SK-N-SH (cell line): ENCODE results near the gene KNSTRN. TPM values are rescaled to one million over a fixed set of nuclear protein-coding genes. Genes with fewer than 3 reads are reported as not detected.

Experiments
- CTCF ChIA-PET: fragments of 300-600, 350-600 bp; formaldehyde crosslinking; extraction: SDS; loops from one replicate; lab custom pipeline; 2021; lab: Yijun Ruan, JAX
- POLR2A ChIA-PET: fragments of 350-600 bp; sonication (Branson Sonifier 250); formaldehyde crosslinking; extraction: SDS; loops from one replicate; lab custom pipeline; 2020; ENCODE audit warnings: antibody characterized with exemption, inconsistent platforms; lab: Yijun Ruan, JAX
- DNase-seq: peaks from one replicate; pipeline ENCODE4 v3.0.0; 2012
- H2AFZ ChIP-seq: fragments of 200-600 bp; sonication (generic); 2 replicates; pipeline ENCODE4 v1.8.1; 2016; ENCODE audit warnings: antibody characterized with exemption, mild to moderate bottlenecking, low read depth
- H3F3A ChIP-seq: fragments of 200-600 bp; sonication (generic); replicated peaks from 2 replicates; pipeline ENCODE3; 2016; ENCODE audit warnings: antibody characterized with exemption, mild to moderate bottlenecking; ENCODE audit not compliant: insufficient read depth
- H3K27ac ChIP-seq, 2 experiments: fragments of 200-500 bp in 1 of 2; fragments of 200-600 bp in 1 of 2; sonication (Bioruptor generic) in 1 of 2; sonication (generic), shearing (Covaris generic) in 1 of 2; 2 replicates each; pipeline versions ENCODE4 v1.5.1 to v1.6.1; 2014 to 2016; ENCODE audit warnings: low read depth in 2 of 2, inconsistent platforms in 1 of 2, low read length in 1 of 2, mild to moderate bottlenecking in 1 of 2, mixed read lengths in 1 of 2
- H3K27me3 ChIP-seq: fragments of 200-600 bp; sonication (generic), shearing (Covaris generic); 2 replicates; pipeline ENCODE4 v1.6.1; 2016; ENCODE audit warnings: mixed run types; ENCODE audit not compliant: insufficient read depth
- H3K36me3 ChIP-seq, 2 experiments: fragments of 200-500 bp in 1 of 2; fragments of 200-600 bp in 1 of 2; sonication (Bioruptor generic) in 1 of 2; sonication (generic) in 1 of 2; replicated peaks in 1 of 2; 2 replicates each; pipeline versions ENCODE3 to v1.5.1; 2014 to 2016; ENCODE audit warnings: low read length in 1 of 2, mild to moderate bottlenecking in 1 of 2; ENCODE audit not compliant: insufficient read depth in 2 of 2, control insufficient read depth in 1 of 2
- H3K4me1 ChIP-seq, 2 experiments: fragments of 200-500 bp in 1 of 2; fragments of 200-600 bp in 1 of 2; sonication (Bioruptor generic) in 1 of 2; sonication (generic), shearing (Covaris generic) in 1 of 2; 2 replicates each; pipeline versions ENCODE4 v1.5.1 to v1.6.1; 2014 to 2016; ENCODE audit warnings: low read depth in 1 of 2, low read length in 1 of 2, mixed run types in 1 of 2; ENCODE audit not compliant: insufficient read depth in 2 of 2, control insufficient read depth in 1 of 2
- H3K4me2 ChIP-seq: fragments of 200-600 bp; sonication (generic), shearing (Covaris generic); 2 replicates; pipeline ENCODE4 v1.6.1; 2017; ENCODE audit warnings: mixed run types
- H3K4me3 ChIP-seq, 2 experiments: fragments of 200-500 bp in 1 of 2; fragments of 200-600 bp in 1 of 2; sonication (Bioruptor generic) in 1 of 2; sonication (generic), shearing (Covaris generic) in 1 of 2; 2 replicates each; pipeline versions ENCODE4 v1.5.1 to v1.8.1; 2014 to 2016; ENCODE audit warnings: low read depth in 2 of 2, inconsistent platforms in 1 of 2, low read length in 1 of 2, mild to moderate bottlenecking in 1 of 2, mixed read lengths in 1 of 2, moderate library complexity in 1 of 2
- H3K79me2 ChIP-seq: fragments of 200-600 bp; sonication (generic); 2 replicates; pipeline ENCODE4 v1.8.1; 2017; ENCODE audit warnings: mild to moderate bottlenecking; ENCODE audit not compliant: insufficient read depth
- H3K9ac ChIP-seq: fragments of 200-600 bp; sonication (generic); 2 replicates; pipeline ENCODE4 v1.6.1; 2017; ENCODE audit warnings: mixed run types
- H3K9me2 ChIP-seq: fragments of 200-600 bp; sonication (generic); 2 replicates; pipeline ENCODE4 v1.6.1; 2017; ENCODE audit warnings: mixed run types
- H3K9me3 ChIP-seq: fragments of 200-600 bp; sonication (generic); 2 replicates; pipeline ENCODE4 v1.6.1; 2017; ENCODE audit warnings: mixed run types, mild to moderate bottlenecking, moderate library complexity
- H4K20me1 ChIP-seq: fragments of 200-600 bp; sonication (generic); 2 replicates; pipeline ENCODE4 v1.6.1; 2017; ENCODE audit warnings: mild to moderate bottlenecking, mixed run types; ENCODE audit not compliant: insufficient read depth
- CHD2 ChIP-seq: fragments of 150-350 bp; IDR thresholded peaks from 2 replicates; pipeline ENCODE4 v1.6.1; 2018; ENCODE audit warnings: low read length; ENCODE audit not compliant: partially characterized antibody
- ELF1 ChIP-seq: IDR thresholded peaks from 2 replicates; pipeline ENCODE4 v1.4.0; 2012
- FOXJ3 ChIP-seq: sonication (generic); formaldehyde crosslinking; IDR thresholded peaks from 2 replicates; pipeline ENCODE4 v1.5.1; 2020; ENCODE audit warnings: mild to moderate bottlenecking, missing genetic modification reagents
- GABPA ChIP-seq: IDR thresholded peaks from 2 replicates; pipeline ENCODE4 v1.4.0; 2012; ENCODE audit warnings: low read depth, mild to moderate bottlenecking
- GATA2 ChIP-seq: sonication (generic); formaldehyde crosslinking; IDR thresholded peaks from 2 replicates; pipeline ENCODE4 v1.5.0; 2020; ENCODE audit warnings: mild to moderate bottlenecking, missing genetic modification reagents
- JUND ChIP-seq: IDR thresholded peaks from 2 replicates; pipeline ENCODE4 v1.4.0; 2012
- MEF2A ChIP-seq: IDR thresholded peaks from 2 replicates; pipeline ENCODE4 v1.4.0; 2012; ENCODE audit warnings: low read depth, borderline replicate concordance
- MXI1 ChIP-seq: IDR thresholded peaks from 2 replicates; pipeline ENCODE4 v1.6.1; 2012; ENCODE audit warnings: mild to moderate bottlenecking, low read depth, low read length, improper control_type of control experiment
- NFIC ChIP-seq: IDR thresholded peaks from 2 replicates; pipeline ENCODE4 v1.4.0; 2012; ENCODE audit warnings: borderline replicate concordance
- NRF1 ChIP-seq: IDR thresholded peaks from 2 replicates; pipeline ENCODE4 v1.6.1; 2012; ENCODE audit warnings: low read depth, mild to moderate bottlenecking, low read length
- POLR2AphosphoS5 ChIP-seq: IDR thresholded peaks from 2 replicates; pipeline ENCODE4 v1.6.1; 2012; ENCODE audit warnings: low read depth, low read length
- REST ChIP-seq: IDR thresholded peaks from 2 replicates; pipeline ENCODE4 v1.6.1; 2012; ENCODE audit warnings: mild to moderate bottlenecking, low read depth, low read length, moderate library complexity
- RFX5 ChIP-seq: IDR thresholded peaks from 2 replicates; pipeline ENCODE4 v1.6.1; 2012; ENCODE audit warnings: mild to moderate bottlenecking, improper control_type of control experiment, low read length
- SIN3A ChIP-seq: IDR thresholded peaks from 2 replicates; pipeline ENCODE4 v1.6.1; 2012; ENCODE audit warnings: low read depth, mild to moderate bottlenecking, low read length, moderate library complexity, borderline replicate concordance
- TAF1 ChIP-seq: IDR thresholded peaks from 2 replicates; pipeline ENCODE4 v1.6.1; 2012; ENCODE audit warnings: low read depth, mild to moderate bottlenecking, low read length, moderate library complexity, borderline replicate concordance
- TCF12 ChIP-seq: IDR thresholded peaks from 2 replicates; pipeline ENCODE4 v1.4.0; 2012
- TEAD4 ChIP-seq: IDR thresholded peaks from 2 replicates; pipeline ENCODE4 v1.4.0; 2012; ENCODE audit warnings: mild to moderate bottlenecking, borderline replicate concordance; ENCODE audit not compliant: insufficient read depth
- USF2 ChIP-seq: fragments of 150-350 bp; IDR thresholded peaks from 2 replicates; pipeline ENCODE4 v1.6.1; 2017; ENCODE audit warnings: antibody characterized with exemption, low read length, low read depth, borderline replicate concordance
- YY1 ChIP-seq: IDR thresholded peaks from 2 replicates; pipeline ENCODE4 v1.4.0; 2012; ENCODE audit warnings: low read depth, mild to moderate bottlenecking
- ZBTB33 ChIP-seq: IDR thresholded peaks from 2 replicates; pipeline ENCODE4 v1.4.0; 2012; ENCODE audit warnings: low read depth, borderline replicate concordance
- WGBS: methylation state at CpG from one replicate; pipeline ENCODE4 v1.1.6; 2017; ENCODE audit warnings: low lambda C conversion rate; 5-methylcytosine and 5-hydroxymethylcytosine counted together
- polyA plus RNA-seq, 3 experiments: library from polyadenylated mRNA; depleted of rRNA; stranded (reverse); fragments of >200 nt; gene quantifications; 2 replicates each; pipeline ENCODE4 v1.2.3, GENCODE V29; 2012

The KNSTRN gene
- polyA plus RNA-seq, 1 of the 3 experiments (the other 2 are of a cell fraction) = 25.5 TPM

GRCh38 chr15:40414816-40415215, 32.3 kb downstream of the KNSTRN start:
- Histone ChIP-seq H3K4me3 (no peak overlapping the region), H3K9ac (no peak overlapping the region), H3K27me3 (no peaks in the 10 kb centered on the region), H3K9me2 (no peaks in the 10 kb centered on the region), H4K20me1 (no peaks in the 10 kb centered on the region), H2AFZ (no peak overlapping the region), H3K9me3 (no peaks in the 10 kb centered on the region), H3K79me2 (no peaks in the 10 kb centered on the region), H3K4me1 (no peaks in the 10 kb centered on the region), H3F3A (no peaks in the 10 kb centered on the region), H3K36me3 (peaks cover 21 to 55% of the 10 kb centered on the region in 2 experiments), H3K4me2 (no peak overlapping the region), H3K27ac (no peak overlapping the region)
- no peak for TF ChIP-seq FOXJ3
- no peak for TF ChIP-seq RFX5
- no peak for TF ChIP-seq NRF1
- TF ChIP-seq GABPA = no peak
- TF ChIP-seq GATA2 (CRISPR knock-in tag) = no peak
- TF ChIP-seq POLR2AphosphoS5 = no peak
- TF ChIP-seq REST = no peak
- TF ChIP-seq MEF2A = no peak
- no peak for TF ChIP-seq TCF12
- no peak for TF ChIP-seq TEAD4
- no peak for TF ChIP-seq SIN3A
- TF ChIP-seq YY1 = no peak
- TF ChIP-seq NFIC = no peak
- no peak for TF ChIP-seq CHD2
- TF ChIP-seq JUND = no peak
- no peak for DNase-seq
- 100% methylated on average over 1 of the region's 7 CpGs for WGBS
- CTCF ChIA-PET = interaction anchor here (1.2 to 16.9 kb wide), 2 partner anchors 75 to 104 kb away, joined by 4 to 299 read pairs; partner anchors contain the start of gene CCDC9B
- POLR2A ChIA-PET = interaction anchor here (1.0 to 2.0 kb wide), 2 partner anchors 9 to 10 kb away, joined by 3 to 8 read pairs; partner anchors contain the start of gene IVD

- Histone ChIP-seq H3K9me3 (no peaks in the 10 kb centered on the region), H3K79me2 (no peaks in the 10 kb centered on the region), H3K4me3 (no peak overlapping the region), H3K4me1 (peaks cover 0 to 3% of the 10 kb centered on the region in 2 experiments; a peak in 1 of 4 replicates), H3K4me2 (no peak overlapping the region), H3K9me2 (no peaks in the 10 kb centered on the region), H4K20me1 (no peaks in the 10 kb centered on the region), H2AFZ (no peak overlapping the region), H3K9ac (no peak overlapping the region), H3K27ac (no peak overlapping the region), H3K27me3 (no peaks in the 10 kb centered on the region), H3F3A (peaks cover 3% of the 10 kb centered on the region), H3K36me3 (peaks cover 18 to 54% of the 10 kb centered on the region in 2 experiments)
- 96% methylated on average over 10 of the region's 10 CpGs for WGBS
- ChIA-PET CTCF (interaction anchor here (16.9 kb wide), 1 partner anchor 75 kb away, joined by 299 read pairs; the partner anchor contains the start of gene CCDC9B), POLR2A (interaction anchor here (1.0 to 2.0 kb wide), 2 partner anchors 9 to 10 kb away, joined by 3 to 8 read pairs; partner anchors contain the start of gene IVD)
- DNase-seq = no peak
- TF ChIP-seq USF2 (no peak), TAF1 (no peak), MXI1 (no peak), YY1 (no peak), POLR2AphosphoS5 (no peak), ZBTB33 (no peak), FOXJ3 (no peak), JUND (no peak), NRF1 (no peak), ELF1 (no peak)
Observed at GRCh38 chr15:40415226-40415625, 32.7 kb downstream of the KNSTRN start.
